OCI-M2 (cell line): ENCODE results near the gene SCTR.

Experiments used
- DNase-seq: peaks from one replicate; lab custom pipeline; 2025; ENCODE audit not compliant: unreplicated experiment; lab: John Stamatoyannopoulos, UW

Gene SCTR

DNA sequence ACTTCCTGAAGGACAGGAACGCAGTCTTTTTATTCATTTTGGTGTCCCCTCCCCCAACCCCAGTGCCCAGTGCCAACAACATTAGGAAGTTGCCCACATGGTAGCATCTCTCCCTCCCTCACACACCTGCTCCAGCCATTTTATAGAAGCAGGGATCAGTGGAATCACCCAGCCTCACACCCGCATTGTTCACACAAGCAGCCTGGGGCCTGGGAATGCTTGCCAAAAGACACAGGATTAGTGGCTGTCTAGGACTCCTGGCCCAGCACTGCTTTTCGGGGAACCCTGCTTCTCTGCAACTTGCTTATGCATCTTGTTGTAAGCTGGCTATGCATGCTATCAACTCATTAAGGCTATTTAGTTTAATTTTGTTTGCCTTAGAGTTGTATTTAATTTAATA, 74.8 kb downstream of the SCTR start:
- no peak for DNase-seq

DNA sequence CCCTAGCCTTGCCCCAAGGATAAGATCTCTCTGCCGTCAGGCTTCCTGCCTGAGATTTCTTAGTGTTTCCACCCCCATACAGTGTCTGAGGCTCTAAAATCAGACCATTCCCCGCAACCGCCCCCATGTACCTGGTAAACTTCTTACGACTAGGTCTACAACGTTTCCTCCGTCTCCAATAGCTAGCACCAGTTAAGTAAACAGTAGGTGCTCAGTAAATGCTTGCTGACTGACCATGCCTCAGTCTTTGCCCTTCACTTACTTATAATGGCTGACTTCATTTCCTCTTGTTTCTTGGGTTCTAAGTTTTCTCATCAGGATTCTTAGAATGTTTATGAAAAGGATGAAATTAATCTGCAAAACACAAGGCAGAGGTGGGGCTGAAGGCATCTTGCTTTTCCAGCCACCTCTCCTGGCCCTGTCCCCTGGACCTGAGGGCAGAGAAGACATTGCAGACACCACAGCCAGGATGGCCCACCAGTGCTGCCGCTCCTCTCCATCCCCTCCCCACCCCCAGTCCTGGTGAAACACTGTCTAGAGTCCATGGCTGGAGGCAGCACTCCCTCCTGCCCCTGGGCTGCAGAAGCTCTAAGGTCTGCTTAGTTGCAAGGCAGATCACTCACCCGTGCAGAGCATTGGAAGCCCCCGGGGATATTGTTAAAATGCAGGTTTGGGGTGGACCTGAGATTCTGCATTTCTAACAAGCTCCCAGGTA, 75.7 kb downstream of the SCTR start:
- DNase-seq: no peak

DNA sequence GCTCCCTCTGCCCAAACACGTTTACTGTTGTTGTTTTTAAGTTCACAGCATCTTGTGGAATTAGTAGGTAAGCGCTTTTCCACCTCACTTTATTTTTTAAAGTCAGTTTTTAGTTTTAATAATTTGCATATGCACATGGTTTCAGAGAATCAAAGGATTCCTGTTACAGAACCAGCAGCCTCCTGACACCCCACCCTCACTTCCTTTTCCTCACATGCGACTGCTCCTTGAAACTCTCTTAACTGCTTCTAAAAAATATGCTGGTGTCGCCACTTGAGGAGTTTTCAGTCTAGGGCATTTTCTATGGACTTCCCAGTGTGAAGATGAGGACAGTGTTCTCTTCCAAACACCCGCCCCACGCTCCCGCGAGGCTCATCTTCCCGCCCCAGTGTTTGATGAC, 78.2 kb downstream of the SCTR start:
- no peak for DNase-seq

DNA sequence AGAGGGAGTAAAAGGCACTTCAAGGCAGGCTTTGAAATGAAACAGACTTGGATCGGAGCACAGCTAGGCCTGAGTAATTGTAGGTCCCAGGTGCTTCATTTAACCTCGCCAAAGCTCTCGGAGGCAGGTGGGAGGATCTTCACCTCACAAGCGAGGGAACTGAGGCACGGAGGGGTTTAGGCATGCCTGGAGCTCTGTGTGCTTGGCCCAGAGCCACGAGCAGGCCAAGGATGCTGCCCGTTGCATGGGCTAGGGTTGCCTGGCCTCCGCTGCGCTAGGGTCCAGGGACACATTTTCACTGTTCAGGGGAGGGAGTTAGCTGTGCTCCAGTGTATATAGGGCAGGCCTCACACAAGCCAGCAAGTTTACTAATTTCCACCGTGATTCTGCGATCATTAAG, 81.4 kb downstream of the SCTR start:
- DNase-seq: no peak

DNA sequence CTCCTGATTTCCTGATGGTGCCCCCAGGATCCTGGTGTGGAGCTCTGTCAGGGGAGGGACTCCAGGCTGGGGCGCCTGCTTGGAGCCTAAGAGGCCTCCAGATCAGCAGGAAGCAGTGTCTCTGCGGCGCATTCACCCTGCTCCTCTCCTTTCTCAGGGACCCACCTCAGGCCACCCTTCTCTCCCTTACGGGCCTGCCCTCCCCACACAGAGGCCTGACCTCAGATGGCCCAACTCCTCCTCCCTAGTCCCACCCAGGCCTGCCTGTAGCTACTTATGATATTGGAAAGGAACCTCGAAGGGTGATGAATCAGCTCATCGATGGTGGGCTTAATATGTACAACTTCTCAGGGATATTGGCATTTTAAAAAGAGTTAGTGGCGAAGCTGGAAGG, 82.1 kb downstream of the SCTR start:
- no peak for DNase-seq

DNA sequence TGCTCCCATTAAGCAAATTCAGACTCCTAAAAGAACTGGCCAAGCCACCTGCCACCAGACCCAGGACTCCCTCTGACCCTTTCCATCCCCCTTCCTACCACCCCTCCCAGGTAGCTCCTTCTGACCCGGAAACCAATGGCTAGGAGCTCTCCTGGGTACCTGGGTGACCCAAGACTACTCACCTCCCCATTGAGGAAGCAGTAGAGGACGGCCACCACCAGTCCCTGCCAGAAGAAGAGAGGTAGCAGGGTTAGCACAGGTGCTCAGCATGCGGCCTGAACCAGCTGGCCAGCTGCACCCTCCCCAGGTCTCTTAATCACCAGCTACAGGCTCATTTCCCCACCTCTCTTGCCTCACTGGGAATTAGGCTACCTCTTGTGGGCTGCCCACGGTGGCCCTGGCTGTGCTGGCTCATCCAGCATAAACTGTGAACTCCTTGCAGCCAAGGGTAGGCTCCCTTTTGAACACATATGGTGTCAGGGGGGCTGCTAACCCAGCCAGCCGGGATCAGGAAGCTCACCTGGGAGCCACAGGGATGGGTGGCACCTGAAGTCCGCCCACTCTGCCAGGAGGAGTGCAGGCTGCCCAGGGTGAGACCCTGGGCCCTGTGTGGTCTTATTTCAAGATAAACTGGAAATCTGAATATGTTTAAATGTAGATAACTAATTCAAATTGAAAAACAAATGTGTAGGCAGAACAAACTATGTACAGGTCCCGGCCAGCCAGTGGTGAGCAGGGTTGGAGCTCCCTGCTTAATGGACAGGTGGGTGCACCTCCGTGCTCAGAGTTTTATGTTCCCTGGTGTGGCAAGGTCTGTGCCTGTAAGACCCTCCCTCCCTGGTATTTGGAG, 82.7 kb downstream of the SCTR start:
- DNase-seq: no peak

DNA sequence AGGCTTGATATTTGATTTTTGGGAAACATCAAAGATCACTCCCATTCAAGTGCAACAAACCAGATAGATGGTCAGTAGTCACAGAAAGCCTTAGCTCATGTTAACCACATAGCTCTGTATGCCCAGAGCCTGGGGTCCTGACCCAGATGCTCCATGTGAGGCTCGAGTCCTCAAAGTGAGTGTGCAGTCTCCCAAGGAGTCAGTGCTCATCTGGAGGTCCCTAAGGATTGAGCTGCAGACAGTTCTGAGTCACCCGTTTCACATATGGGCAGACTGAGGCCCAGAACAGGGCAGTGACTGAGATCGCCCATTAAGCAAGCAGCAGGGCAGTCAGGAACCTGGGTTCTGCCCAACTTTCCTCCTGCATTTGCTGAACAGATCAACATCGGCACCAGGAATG, 83.4 kb downstream of the SCTR start:
- no peak for DNase-seq

DNA sequence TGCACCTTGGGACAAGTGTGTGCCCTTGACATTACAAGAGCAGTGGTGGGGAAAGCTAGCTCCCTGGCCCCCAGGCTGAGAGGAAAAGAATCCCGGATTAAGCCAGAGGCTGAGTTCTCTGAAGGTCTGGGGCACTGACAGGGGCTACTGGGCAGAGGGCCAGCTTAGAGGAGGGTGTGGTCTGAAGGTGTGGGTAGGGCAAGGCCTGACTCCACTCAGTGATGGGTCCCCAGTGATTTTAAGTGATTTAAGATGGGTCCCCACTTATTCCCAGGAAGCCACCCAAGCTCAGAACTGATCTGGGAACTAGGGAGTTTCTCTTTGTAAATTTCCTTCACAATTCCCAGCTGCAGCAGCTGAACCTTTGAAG, 83.8 kb downstream of the SCTR start:
- DNase-seq: no peak

DNA sequence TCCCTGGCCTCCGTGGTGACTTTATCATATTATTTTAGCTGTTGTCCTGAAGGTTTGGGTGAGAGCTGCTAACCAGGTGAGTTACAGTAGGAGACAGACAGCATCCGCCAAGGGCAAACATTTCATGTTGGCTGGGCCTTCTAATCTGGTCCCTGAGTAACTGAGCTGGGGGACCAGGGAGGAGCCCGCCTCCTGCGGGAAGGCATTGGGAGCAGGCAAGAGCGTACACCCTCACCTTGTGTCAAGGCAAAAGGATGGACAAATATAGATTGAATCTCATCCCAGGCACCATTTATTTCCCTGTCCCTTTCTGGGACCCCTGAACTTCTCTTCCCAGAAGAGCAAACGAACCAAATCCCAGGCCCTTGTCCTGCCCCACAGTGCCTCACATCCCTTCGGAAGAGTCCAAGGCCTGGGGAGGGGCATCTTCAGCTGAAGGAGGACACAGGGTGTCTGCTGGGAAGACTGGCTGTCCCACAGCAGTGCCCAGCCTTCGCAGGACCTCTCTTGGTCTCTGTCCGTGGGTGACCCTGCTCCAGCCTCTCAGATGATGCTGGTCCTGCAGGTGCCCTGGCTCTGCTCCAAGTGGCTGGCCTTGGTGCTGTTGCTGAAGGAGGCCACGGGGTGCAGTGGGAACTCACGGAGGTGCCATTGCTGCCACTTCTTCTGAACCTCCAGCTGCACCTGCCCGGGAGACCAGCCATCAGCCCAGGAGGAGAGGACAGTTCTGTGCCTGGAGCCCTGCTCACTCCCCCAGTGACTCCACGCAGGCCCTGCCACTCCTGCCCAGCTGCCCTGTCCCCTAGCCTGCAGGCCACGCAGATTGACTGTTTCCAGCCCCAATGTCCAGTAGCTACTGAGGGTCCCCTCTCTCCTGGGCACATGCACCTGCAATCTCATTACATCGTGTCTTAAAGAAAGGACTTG, 84.4 kb downstream of the SCTR start:
- no peak for DNase-seq

DNA sequence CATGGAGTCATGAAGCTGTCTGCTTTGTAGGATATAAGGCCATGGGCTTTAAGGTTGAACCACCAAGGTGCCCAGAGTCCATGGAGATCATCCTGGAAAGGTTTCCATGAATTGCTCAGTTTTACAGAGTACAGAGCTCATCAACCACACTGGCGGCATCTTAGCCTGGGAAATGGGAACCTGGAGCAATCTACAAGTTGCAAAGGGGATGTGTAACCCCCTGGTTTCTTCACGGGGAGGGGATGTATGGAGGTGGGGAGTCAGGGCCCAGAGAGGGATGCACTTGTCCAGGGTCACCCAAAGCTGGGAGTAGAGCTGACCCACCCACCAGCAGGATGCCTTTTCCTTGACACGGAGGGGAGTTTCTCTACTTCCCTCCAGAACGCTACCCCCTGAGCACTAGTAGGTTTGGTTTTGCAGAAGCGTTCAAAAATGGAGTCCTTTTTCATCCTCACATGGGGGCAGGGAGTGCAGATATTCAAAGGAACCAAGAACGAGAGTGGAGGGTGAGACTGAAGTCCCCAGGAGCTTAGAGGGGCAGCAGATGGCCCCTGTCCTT, 85.5 kb downstream of the SCTR start:
- DNase-seq: no peak

DNA sequence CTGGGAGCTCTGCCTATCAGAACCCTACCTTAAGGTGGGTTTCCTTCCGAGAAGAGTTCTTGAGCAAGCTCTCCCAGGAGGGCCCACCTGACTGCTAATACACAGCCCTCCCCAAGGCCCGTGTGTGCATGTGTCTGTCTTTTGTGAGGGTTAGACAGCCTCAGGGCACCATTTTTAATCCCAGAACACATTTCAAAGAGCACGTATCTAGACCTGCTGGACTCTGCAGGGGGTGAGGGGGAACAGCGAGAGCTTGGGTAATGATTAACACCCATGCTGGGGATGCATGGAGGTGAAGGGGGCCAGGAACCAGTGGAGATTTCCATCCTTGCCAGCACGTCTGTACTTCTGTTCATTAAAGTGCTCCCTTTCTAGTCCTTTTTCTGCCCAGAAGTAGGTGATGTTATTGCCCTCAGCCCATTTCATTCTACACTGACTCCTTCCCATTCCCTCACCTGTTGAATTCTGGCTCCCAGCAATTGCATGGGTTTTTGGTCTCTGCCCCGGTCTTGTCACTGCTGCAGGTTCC, 86.1 kb downstream of the SCTR start:
- DNase-seq: no peak

DNA sequence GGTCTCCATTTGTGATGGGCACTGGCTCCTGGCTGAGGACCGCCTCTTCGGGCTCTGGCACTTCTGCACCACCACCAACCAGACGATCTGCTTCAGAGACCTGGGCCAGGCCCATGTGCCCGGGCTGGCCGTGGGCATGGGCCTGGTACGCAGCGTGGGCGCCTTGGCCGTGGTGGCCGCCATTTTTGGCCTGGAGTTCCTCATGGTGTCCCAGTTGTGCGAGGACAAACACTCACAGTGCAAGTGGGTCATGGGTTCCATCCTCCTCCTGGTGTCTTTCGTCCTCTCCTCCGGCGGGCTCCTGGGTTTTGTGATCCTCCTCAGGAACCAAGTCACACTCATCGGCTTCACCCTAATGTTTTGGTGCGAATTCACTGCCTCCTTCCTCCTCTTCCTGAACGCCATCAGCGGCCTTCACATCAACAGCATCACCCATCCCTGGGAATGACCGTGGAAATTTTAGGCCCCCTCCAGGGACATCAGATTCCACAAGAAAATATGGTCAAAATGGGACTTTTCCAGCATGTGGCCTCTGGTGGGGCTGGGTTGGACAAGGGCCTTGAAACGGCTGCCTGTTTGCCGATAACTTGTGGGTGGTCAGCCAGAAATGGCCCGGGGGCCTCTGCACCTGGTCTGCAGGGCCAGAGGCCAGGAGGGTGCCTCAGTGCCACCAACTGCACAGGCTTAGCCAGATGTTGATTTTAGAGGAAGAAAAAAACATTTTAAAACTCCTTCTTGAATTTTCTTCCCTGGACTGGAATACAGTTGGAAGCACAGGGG, 87.1 kb downstream of the SCTR start:
- DNase-seq: no peak

DNA sequence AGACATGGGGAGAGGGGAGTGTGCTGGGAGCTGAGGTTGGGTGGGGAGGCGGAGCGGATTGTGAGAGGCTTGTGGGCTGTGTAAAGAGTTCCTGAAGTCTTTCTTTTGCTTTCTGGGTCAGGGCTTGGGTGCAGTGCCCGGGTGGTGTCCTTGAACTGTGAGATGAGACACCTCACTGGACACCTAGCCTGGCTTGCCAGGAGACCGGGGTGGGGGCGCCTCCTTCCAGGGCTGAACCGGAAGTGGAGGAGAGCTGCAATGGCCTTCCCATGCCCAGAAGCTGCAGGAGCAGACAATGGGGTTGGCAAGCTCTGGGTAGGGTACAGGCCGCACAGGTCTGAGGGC, 88.4 kb downstream of the SCTR start:
- DNase-seq: no peak

DNA sequence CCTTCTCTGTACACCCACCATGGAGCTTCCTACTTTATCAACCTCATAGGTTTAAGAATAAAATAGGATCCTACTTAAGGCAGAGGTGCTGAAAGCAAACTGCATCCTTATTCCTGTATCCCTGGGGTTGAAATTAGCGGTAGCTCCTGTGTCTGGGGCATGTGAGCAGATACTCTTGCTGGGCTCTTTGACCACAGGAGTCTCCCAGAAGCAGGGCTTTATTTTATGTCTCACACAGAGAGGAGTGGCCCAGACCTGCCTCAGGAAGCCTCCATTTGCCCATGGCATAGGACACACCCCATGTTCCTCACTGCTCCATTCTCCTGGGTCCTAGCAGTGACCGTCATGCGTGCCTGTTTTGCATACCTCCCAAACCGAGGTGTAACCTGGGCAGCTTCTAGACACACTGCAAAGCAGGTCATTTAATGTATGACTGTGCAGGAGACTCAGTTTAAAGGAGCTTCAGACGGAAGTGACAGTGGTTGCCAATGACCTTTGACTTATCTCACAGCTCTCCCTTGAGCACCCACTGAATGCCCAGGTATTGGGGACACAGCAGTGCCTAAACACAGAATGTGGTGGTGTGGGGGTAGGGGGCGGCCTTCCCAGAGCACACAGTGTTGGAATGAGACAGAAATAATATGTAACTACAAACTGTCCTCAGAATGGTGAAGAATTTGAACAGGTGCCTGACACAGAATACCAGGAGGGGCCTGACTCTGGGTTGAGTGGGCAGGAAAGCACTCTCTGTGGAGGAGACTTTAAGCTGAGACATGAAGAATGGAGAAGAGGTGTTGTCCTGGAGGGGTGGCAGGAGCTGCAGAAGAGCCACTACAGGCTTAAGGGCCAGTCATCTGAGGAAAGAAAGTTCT, 89.0 kb downstream of the SCTR start:
- no peak for DNase-seq

DNA sequence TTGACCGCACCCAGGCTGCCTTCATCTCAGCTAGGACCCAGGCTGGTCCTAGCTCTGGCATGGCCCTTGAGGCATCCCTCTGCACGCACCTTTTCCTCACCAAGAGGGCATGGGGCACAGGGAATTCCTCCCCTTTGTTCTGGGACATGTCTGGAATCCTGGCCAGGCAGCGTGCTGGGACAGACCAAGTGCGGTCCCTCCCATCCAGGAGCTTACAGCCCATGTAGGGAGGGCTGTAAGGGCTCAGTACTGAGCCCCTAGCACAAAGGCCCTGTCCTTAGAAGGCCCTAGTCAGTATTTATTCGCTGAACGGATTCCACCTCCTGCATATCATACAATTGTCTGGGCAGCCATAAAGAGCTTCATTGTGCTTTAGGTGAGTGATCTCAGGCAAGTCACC, 89.6 kb downstream of the SCTR start:
- DNase-seq: no peak

DNA sequence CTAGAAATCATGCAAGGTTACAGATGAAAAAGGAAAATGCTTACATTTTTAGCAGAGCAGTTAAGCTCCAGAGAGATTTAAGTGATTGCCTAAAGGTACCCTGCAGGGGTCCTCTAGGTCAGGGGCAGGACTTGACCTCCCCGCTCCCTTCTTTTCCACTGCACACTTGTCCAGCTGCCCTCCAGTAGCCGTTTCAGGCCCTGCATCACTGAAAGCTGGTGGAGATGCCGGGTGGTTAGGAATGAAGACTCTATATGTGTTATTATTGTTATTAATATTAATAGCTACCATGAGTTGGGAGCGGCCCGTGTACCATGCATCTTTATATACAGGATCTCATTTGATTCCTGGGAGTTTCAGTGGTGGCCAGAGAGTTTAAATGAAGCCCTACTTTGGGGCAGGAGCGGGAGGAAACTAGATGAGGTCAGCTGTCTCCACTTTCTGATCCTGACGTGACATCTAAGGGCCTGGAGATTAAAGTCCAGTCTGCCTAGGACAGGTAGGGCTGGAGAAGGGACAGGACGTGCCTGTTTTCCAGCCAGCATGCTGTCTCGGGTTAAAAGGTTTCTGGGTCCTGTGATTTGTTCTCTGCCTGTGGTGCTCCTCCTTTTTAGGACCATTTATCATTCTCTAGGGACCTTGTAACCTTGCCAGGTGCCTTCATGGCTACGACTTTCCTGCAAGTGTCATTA, 90.5 kb downstream of the SCTR start:
- DNase-seq: no peak

DNA sequence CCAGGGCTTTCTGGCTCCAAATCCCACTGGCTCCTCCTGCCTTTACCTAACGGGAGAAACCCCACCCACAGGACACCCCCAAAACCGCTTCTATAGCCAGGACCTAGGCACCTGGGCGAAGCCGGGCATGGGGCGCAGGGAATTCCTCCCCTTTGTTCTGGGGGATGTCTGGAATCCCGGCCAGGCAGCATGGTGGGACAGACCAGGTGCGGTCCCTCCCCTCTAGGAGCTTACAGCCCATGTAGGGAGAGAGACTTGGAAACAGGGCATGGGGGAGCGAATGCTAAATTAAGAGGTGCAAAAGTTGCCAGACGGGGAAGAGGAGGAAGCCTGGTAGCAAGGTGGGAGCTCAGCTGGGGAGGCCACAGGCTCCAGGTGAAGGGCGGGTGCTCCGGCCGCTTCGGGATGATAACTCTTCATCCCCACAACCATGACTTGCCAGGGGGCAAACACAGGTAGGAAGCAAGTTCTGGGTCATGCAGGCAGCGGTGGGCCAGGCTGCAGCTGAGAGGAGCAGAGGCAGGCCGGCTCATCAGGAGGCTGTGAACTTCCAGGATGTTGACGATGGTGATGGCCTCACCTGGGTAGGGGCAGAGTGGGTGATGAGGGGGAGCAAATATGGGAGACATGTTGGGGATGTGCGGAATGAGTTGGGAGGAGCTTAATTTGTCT, 91.3 kb downstream of the SCTR start:
- DNase-seq: no peak
